Testis (tissue), 2 donors: ENCODE results near the gene PTPRD.

Experiments used
- POLR2A ChIP-seq: fragments of 450-650 bp; IDR thresholded peaks from one replicate; pipeline ENCODE4 v1.6.1; 2017; ENCODE audit warnings: antibody characterized with exemption, mild to moderate bottlenecking, moderate library complexity
- TF ChIP-seq, protein P1 (sequence below), 3 experiments: fragments of 450-650 bp in 2 of 3; fragments of 200-600 bp in 1 of 3; sonication (generic) in 1 of 3; IDR thresholded peaks; one replicate each; pipeline ENCODE4 v1.5.1; 2016 to 2019; ENCODE audit warnings: antibody characterized with exemption in 3 of 3, mild to moderate bottlenecking in 2 of 3, moderate library complexity in 1 of 3

DNA sequence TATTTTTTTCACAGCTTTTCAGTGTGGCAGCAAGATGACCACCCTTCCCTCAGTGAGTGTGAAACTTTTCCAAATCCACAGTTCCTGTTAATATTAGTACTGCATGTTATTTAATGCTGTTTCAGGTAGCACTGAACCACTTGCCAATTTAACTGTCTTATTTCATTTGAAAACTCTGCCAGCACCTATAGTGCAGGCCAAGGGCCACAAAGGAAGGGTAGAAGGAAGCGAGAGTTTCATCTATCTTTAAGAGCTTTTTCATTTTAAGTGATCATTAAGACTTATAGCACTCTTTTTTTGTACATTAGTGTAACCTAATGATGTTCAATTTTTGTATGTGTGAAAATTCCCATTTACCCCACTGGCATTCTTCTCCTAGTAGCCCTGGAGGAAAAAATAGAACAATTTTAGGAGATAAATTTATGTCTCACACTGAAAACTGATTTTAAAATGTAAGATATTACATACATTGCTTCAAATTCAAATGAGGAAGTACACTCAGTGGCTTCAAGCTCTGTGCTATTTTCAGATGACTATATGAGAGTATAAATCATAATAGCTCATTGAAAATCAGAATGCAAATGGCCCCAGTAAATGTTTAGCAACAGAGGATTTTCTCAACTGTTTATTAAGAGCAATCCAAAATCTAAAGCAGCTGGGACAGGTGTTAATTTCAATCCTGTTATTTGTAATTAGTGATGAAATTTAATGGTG lies 820.5 kb downstream of the PTPRD start:
- TF ChIP-seq, protein P1, sequence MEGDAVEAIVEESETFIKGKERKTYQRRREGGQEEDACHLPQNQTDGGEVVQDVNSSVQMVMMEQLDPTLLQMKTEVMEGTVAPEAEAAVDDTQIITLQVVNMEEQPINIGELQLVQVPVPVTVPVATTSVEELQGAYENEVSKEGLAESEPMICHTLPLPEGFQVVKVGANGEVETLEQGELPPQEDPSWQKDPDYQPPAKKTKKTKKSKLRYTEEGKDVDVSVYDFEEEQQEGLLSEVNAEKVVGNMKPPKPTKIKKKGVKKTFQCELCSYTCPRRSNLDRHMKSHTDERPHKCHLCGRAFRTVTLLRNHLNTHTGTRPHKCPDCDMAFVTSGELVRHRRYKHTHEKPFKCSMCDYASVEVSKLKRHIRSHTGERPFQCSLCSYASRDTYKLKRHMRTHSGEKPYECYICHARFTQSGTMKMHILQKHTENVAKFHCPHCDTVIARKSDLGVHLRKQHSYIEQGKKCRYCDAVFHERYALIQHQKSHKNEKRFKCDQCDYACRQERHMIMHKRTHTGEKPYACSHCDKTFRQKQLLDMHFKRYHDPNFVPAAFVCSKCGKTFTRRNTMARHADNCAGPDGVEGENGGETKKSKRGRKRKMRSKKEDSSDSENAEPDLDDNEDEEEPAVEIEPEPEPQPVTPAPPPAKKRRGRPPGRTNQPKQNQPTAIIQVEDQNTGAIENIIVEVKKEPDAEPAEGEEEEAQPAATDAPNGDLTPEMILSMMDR (IDR thresholded peaks at IDR 0.05): no peak
- no peak for TF ChIP-seq POLR2A
